Sigmoid colon (tissue), 3 donors: Measurements from ENCODE around the gene MYO3A.

Experiments
- CTCF ChIP-seq, 4 experiments: fragments of 450-650 bp in 3 of 4; fragments of 200-600 bp in 1 of 4; IDR thresholded peaks; one replicate each; pipeline ENCODE4 v1.5.1; 2016 to 2019; ENCODE audit warnings: antibody characterized with exemption in 4 of 4, mild to moderate bottlenecking in 3 of 4, moderate library complexity in 2 of 4
- POLR2A ChIP-seq, 2 donors: fragments of 450-650 bp; IDR thresholded peaks; one replicate each; pipeline ENCODE4 v1.6.1; 2016; ENCODE audit warnings: antibody characterized with exemption in 2 of 2, mild to moderate bottlenecking in 2 of 2, moderate library complexity in 2 of 2

DNA sequence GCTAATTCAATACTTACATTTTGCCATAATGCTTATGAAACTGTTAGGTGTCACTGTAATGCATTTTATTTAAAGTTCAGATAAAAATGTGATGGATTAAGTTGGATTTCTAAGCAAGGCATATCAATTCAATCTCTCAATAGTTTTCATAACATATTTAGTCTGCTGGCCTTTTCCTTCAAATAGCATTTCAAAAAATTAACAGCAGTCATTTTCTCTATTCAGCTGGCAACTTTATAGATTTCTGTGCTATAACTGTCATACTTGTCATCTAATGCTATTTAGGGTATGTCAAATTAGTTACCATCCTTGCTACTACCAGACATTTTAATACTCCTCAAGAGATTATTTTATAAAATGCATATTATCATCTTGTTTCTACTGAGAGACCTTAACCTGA lies 286.9 kb downstream of the MYO3A start:
- TF ChIP-seq CTCF (IDR thresholded peaks at IDR 0.05), result no peak
- TF ChIP-seq POLR2A (IDR thresholded peaks at IDR 0.05), result no peak
